GM10266 (cell line): ENCODE measurements around the gene YEATS2.
"Not testable (repeated sequence)": the region's sequence is repeated elsewhere in the genome, so short reads cannot be mapped to it uniquely, and the experiment has no call there.

Source experiments
- DNase-seq: peaks from one replicate; pipeline ENCODE4 v3.0.0; 2012; ENCODE audit errors: extremely low spot score
- TF ChIP-seq, protein P1 (sequence below): IDR thresholded peaks from 2 replicates; pipeline ENCODE4 v1.5.1; 2012; ENCODE audit warnings: mild to moderate bottlenecking, low read depth; ENCODE audit not compliant: control insufficient read depth, insufficient read depth; ENCODE audit errors: missing control alignments

Gene YEATS2

GRCh38 chr3:183766107-183766506 is 68.5 kb downstream of the YEATS2 start:
- DNase-seq = no peak
- TF ChIP-seq, protein P1, sequence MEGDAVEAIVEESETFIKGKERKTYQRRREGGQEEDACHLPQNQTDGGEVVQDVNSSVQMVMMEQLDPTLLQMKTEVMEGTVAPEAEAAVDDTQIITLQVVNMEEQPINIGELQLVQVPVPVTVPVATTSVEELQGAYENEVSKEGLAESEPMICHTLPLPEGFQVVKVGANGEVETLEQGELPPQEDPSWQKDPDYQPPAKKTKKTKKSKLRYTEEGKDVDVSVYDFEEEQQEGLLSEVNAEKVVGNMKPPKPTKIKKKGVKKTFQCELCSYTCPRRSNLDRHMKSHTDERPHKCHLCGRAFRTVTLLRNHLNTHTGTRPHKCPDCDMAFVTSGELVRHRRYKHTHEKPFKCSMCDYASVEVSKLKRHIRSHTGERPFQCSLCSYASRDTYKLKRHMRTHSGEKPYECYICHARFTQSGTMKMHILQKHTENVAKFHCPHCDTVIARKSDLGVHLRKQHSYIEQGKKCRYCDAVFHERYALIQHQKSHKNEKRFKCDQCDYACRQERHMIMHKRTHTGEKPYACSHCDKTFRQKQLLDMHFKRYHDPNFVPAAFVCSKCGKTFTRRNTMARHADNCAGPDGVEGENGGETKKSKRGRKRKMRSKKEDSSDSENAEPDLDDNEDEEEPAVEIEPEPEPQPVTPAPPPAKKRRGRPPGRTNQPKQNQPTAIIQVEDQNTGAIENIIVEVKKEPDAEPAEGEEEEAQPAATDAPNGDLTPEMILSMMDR = no peak

GRCh38 chr3:183766745-183767606 is 69.4 kb downstream of the YEATS2 start:
- TF ChIP-seq, protein P1 = peak; percentile 94

GRCh38 chr3:183768114-183768513 is 70.5 kb downstream of the YEATS2 start:
- TF ChIP-seq, protein P1 = no peak
- no peak for DNase-seq

More at GRCh38 chr3:183766745-183767606, 69.4 kb downstream of the YEATS2 start:
- peak; percentile 69 for DNase-seq

DNA sequence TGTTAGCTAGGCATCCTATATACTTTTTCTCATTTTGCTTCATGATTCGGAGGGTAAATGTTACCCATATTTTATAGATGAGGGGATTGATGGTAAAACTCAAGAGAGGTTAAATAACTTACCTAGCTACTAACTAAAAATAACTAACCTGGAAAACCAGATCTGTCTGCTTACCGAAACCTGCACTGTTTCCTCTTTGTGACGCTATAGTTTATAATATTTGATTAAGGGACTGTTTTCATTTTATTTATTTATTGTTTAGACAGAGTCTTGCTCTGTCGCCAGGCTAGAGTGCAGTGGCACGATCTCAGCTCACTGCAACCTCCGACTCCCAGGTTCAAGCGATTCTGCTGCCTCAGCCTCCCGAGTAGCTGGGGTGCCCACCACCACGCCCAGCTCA is 71.9 kb downstream of the YEATS2 start:
- no peak for DNase-seq
- TF ChIP-seq, protein P1 = no peak

DNA sequence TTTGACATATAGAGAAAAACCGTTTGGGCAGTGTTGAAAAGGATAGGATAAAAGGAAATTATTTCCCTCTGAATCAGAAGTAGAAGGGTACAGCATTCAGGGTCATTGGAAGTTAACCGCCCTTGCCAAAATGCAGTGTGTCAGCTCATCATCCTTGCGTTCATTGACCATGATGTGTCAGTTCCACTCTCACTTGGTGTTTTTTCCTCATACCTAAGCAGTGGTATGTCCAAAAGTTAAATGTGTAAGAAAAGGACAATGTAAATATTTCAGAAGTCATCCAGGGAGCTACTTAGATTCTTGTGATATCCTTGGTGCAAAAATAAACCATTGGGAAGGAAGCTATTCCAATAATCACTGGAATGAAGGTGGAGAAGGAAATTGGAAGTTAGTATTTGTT is 77.0 kb downstream of the YEATS2 start:
- DNase-seq = no peak
- TF ChIP-seq, protein P1 = no peak

DNA sequence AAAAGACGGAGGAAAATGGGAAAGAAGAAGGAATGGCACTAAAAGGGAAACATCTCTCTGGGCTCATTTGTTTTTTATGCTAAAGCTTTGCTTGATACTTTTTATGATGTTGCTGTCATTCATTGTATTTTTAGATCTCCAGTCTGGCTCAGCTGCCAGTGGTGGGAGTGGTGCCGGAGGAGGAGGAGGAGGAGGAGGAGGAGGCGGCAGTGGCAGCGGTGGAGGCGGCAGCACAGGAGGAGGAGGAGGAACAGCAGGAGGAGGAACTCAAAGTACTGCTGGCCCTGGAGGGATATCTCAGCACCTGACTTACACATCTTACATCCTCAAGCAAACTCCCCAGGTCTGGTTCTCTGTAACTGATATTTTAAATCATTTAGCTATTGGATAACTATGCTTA is 78.2 kb downstream of the YEATS2 start:
- TF ChIP-seq, protein P1 = no peak
- DNase-seq = no peak

DNA sequence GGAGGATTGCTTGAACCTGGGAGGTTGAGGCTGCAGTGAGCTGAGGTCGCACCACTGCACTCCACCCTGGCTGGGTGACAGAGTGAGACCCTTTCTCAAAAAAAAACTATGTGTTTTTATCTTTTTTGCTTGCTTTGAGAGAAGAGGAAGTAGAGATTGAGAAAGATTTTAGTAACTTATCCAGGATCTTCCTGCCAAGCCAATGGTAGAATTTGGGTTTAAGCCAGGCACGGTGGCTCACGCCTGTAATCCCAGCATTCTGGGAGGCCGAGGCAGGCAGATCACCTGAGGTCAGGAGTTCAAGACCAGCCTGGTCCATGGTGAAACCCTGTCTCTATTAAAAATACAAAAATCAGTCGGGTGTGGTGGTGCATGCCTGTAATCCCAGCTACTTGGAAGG is 78.9 kb downstream of the YEATS2 start:
- DNase-seq = not testable (repeated sequence)

DNA sequence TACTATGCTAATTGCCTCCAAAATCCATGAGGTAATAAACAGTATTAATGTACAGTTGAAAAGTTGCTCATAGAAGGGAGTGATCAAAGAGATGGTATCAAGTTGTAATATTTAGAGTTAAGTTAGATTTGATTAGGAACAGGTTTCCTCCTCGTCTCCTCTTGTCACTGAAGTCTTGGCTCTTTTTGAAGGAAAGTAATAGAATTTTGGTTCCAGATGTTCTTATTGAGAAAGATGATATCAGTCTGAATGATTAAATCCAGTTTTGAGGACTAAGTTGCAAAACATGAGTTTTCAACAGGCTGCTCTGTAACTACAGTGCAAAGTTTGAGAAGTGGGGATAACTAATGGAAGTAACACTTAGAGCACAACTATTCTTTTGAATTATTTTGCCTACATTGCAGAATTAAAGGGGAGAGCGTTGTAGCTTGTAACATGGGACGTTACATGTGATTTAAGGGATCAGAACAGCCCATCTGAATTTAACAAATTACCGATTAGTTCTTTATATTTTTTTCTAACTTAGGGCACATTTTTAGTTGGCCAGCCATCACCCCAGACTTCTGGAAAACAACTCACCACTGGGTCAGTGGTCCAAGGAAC is 79.5 kb downstream of the YEATS2 start:
- no peak for DNase-seq
- TF ChIP-seq, protein P1 = no peak
